SK-N-DZ (cell line): ENCODE data around the gene TSPAN11. TPM values are rescaled to one million over a fixed set of nuclear protein-coding genes. Genes with fewer than 3 reads are reported as not detected.
A peak's percentile ranks its signal among the peaks of the same experiment; 100 is the strongest.

ENCODE experiments used
- DNase-seq: peaks from one replicate; pipeline ENCODE4 v3.0.0-alpha.2; 2015; ENCODE audit warnings: low spot score
- polyA plus RNA-seq, 2 experiments: library from polyadenylated mRNA; depleted of rRNA; stranded (reverse); fragments of >200 nt; gene quantifications; 2 replicates each; pipeline ENCODE4 v1.2.3, GENCODE V29; 2014

TSPAN11 gene, protein sequence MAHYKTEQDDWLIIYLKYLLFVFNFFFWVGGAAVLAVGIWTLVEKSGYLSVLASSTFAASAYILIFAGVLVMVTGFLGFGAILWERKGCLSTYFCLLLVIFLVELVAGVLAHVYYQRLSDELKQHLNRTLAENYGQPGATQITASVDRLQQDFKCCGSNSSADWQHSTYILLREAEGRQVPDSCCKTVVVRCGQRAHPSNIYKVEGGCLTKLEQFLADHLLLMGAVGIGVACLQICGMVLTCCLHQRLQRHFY
- 11.0 and 15.9 TPM in 2 replicates for polyA plus RNA-seq (2014; cell fraction: cytosol; rRNA removed)
- polyA plus RNA-seq (2014; cell fraction: nucleus; rRNA removed) = 31.3 and 34.2 TPM in 2 replicates

DNA sequence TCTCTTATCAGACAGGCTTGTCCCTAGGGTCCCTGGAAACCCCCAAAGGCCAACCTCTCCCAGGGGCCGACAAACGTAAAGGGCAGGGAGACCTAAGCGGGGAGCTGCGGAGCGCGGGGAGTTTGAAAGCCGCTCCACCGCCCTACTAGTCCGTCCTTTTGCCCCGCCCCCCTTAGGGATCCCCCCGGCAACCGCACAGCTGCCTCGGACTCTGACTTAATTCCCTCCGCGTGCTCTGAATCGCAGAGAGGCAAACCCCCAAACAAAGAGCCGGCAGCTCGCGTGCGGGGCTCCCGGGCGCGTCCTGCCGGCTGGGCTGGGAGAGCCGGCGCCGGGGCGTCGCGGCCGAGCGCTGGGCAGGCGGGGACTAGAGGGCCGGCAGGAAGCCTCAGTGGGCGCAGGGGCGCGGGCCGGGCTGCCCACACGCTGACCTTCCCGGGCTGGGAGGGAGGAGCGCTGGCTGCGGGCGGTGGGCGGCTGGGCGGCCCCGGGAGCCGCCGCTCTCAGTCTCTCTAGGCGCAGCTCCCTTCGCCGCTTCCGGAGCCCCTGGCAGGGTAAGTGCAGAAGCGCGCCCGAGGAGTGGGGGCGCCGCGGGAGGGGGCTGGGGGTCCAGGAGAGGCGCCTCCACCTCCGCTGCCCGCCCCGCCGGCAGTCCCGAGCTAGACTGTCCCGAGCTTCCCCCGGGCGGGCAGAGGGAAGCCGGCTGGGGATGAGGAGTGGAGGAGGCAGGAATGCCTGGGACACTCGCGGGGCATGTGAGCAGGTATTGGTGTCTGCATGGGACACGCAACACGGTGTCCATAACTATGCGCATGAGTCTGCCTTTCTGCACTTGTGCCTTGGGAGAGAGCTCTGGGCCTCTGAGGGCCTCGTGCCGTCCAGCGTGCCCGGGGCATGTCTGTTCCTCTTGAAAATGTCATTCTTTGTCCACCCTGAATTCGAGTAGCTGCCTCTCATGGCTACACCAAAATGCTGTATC lies at the start of gene TSPAN11:
TSPAN11 (plus strand) TSS at position 506 of the 979 bp plus-strand sequence. CDS start 27,244 bp downstream, outside the sequence.
- peak; percentile 66 for DNase-seq

DNA sequence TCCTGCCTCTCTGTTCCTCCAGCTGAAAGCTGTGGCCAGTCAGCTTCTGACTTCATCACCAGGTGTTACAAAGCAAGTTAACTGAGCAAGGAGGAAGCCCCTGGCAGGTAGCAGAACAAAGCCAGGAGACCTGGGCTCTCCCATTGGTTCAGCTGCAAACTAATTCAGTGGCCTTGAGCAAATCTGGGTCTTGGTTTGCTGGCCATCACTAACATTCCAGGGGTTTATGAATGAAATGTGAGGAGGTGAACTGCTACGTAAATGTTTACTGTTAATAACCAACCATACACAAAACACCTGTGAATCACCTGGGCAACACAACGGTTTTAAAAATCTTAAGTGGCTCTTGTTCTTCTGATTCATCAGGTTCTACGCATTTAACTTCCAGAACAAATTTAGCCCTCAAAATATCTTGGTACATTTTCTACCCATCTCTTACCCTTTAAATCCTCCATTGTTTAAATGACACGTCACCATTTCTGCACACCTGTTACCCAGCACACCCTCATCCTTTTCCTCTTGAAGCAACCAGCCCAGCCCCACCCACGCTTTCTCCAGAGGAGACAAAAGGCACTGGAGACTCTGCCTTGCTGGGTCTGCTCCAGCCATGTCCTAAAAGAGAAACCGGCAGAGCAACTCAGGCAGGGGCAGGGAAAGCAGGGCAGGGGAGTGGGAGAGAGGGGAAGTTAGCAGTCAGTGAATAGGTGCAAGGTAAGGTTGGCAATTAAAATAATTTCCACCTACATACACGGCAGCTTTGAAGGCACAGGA lies 49.3 kb upstream of the TSPAN11 start:
- no peak for DNase-seq

DNA sequence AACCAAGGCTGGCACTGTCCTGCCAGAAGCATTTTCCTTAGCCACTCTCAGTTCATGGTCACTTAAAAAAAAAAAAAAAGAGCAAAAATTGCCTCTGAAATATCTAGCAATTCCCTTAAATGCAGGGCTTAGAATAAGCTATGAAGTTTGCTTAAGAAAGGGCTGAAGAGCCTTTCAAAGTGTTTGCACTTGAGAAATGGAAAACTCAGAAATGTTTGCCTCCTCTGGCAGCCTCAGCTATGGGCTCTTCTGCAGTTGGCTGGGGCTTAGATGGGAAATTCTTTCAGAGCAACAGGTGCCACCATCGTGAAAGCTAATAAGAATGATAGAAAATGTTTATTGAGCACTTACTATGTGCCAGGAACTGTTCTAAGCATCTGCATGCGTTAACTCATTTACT lies 48.5 kb upstream of the TSPAN11 start:
- no peak for DNase-seq

DNA sequence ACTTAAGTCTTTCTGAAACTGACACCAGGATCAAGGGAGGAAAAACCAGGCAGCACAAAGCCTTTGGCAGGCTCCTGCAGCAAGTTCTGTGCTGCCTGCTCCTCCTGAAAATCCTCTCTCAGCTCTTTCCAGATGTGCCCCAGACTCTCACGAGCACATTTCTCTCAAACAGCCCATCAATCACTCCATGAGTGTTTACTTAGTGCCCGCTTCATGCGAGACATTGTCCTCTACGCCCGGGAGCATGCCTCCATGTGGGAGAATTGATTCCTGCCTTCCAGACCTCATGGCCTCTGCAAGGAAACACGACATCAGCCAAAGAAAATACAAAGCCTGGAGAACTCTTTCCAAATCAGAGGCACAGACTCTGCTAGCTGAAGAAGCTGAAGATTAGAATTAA lies 46.5 kb upstream of the TSPAN11 start:
- DNase-seq = no peak

DNA sequence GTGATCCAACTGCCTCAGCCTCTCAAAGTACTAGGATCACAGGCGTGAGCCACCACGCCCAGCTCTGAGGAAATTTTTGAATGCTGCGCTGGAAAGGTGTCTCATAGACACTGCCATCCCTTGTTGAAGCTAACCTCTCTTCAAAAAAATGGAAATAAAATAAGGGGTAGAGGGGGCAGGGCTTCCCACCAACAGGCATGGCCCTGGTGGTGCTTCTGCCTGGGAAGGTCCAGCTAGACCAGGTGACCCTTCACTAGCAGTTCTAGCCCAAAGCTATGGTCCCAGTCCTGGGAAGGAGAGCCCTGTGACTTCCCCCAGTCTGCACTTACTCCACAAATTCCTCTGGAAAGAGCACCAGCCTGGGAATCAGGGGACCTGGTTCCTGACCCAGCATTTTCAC lies 45.7 kb upstream of the TSPAN11 start:
- DNase-seq = no peak

DNA sequence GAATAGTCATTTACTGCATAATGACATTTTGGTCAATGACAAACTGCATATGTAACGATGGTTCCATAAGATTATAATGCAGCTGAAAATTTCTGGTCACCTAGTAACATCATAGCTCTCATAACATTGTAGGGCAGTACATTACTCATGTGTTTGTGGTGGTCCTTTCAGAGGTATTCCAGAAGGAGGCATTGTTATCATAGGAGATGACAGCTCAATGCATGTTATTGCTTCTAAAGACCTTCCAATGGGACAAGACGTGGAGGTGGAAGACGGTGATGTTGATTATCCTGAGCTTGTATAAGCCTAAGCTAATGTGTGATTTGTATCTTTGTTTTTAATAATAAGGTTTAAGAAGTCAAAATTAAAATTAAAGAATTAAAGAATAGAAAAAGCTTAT lies 43.8 kb upstream of the TSPAN11 start:
- no peak for DNase-seq

DNA sequence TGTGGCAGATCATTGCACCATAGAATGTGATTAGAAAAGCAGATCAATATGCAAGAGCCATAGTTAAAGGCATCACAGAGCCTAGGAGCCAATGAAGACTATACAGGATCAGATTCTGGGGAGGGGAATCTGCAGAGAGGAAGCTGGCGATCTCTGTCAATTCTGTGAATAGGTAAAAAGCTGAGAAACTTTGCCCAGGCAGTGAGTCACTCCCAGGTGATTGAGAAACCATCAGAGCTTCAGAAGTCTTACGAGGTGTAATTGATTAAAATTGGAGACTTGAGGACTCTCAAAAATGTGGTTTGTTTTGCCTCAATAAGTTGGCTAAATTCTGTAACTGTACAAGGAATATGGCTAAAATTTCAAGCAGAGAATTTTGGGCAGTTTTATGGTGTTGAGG lies 41.7 kb upstream of the TSPAN11 start:
- no peak for DNase-seq

DNA sequence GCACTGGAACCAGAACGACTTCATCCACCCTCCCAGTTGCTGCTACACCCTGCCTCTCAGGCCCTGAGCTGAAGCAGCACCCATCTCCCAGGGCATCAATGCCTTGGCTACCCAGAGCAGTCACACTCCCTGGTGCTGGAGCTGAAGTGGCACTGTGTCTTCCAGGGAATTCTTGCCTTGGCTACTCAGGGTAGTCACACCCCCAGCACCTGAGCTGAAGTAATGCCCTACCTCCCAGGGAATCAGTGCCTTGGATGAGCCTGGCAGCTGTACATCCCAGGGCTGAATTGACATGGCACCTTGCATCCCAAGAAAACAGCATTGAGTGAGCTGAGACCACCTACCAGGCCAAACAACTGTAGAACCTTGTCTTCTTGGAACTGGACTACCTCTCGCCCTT lies 41.2 kb upstream of the TSPAN11 start:
- DNase-seq = no peak

DNA sequence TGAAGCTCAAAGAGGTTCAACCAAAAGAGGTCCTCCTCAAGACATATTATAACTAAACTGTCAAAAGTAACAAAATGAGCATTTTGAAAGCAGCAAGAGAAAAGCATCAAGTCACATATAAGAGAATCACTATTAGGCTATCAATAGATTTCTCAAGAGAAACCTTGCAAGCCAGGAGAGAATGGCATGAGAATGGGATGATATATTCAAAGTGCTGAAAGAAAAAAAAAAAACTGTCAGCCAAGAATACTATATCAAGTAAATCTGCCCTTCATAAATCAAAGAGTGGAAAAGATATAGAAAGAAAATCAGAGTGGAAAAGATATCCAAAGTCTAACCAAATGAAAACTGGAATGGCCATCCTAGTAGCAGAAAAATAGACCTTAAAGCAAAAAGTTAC lies 39.3 kb upstream of the TSPAN11 start:
- no peak for DNase-seq

DNA sequence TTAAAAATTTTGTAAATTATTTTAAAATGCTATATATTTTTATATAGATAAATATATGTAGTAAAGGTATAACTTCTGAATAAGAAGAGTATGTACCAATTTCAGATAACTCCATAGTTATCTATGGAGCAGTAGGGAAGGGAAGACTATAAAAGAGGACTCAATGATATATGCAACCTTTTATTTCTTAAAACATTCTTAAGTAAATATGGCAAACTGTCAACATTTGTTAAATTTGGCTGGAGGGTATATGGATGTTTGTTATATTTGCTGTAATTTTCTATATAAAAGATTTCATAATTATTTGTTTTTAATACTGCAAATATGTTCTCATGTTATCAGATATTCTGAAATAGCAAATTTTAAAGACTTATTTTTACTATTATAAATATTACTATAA lies 38.3 kb upstream of the TSPAN11 start:
- no peak for DNase-seq

DNA sequence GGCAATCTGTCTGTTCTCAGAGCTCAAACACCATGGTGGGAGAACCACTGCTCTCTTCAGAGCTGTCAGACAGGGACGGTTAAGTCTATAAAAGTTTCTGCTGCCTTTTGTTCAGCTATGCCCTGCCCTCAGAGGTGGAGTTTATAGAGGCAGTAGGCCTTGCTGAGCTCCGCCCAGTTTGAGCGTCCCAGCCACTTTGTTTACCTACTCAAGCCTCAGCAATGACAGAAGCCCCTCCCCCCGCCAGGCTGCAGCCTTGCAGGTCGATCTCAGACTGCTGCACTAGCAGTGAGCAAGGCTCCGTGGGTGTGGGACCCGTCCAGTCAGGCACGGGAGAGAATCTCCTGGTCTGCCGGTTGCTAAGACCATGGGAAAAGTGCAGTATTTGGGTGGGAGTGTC lies 32.0 kb upstream of the TSPAN11 start:
- DNase-seq = peak; percentile 44

DNA sequence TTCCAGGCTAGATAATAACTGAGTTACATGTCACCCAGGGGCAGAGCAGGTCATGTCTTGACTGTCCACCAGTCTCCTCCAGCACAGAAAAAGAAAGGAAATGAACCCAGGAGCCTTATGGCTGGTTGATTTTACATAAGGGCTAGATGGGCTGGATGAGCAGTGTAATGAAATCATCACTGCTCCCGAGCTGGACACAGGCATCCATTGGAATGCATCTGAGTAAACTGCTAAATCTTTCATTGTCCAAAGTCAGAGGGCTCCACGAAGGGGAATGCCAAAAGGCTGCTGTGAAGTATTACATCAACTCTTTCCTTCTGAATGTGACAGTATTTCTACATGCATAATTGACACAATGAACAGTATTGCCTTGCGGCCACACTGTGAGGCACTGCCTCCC lies 30.1 kb upstream of the TSPAN11 start:
- DNase-seq = no peak

DNA sequence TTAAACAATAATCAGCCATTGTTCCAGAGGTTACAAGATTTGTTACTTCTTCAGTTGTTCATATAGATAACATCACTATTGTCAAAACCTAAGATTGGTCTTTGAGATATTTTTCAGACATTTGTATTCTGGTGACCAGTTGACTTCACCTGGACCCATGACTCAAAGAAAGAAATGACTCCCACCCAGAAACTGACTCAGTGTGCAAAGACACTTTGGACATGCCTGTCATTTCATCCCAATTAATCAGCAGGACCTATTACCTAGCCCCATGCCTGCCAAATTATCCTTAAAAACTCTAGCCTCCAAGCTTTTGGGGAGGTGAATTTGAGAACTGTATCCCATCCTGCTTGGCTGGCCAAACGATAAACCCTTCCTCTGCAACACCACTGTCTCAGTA lies 27.7 kb upstream of the TSPAN11 start:
- no peak for DNase-seq

DNA sequence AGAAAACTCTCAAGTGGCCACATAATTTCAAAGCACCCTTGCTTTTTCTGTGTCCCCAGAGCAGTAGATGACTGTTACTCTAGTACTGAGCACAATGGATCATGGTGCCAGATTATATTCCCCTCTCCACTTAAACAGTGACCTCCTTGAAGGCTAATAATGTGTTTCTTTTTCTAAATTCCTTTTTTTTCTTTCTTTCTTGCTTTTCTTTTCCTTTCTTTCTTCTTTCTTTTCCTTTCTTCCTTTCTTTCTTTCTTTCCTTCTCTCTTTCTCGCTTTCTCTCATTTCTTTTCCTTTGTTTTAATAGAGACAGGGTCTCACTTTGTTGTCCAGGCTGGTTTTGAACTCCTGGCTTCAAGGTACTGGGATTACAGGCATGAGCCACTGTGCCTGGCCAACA lies 26.2 kb upstream of the TSPAN11 start:
- no peak for DNase-seq

DNA sequence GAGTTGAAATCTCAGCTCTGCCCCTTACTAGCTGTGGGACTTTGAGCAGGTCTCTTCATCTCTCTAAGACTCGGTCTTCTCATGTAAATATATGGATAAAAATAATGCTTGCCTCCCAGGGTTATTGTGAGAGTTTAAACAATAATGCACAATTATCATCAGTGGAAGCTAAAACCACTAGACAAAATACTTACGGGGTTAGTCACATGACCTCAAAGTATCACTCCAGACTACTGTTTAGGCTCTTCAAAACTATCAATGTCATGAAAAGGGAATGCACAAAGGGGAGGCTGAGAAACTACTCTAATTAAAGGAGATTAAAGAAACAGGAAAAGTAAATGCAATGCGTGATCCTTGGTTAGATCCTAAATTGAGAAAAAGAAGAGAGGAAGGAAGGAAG lies 24.5 kb upstream of the TSPAN11 start:
- DNase-seq = no peak

DNA sequence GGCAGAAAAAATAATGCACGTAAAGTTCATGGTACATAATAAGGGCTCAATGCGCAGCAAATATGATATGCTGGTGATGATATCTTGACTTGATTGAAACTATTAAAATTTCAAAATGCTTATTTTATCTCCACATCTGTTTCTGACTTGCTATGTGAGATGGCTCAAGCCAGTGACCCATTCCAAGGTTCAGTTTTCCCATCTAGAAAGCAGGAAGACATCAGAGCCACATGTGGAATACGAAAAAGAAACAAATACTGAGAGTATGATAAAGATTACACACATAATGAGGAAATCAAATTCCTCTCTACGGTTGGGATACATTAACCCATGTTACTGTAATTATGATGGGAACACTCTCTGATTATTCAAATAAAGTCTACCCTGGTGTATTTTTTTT lies 24.0 kb upstream of the TSPAN11 start:
- DNase-seq = no peak

DNA sequence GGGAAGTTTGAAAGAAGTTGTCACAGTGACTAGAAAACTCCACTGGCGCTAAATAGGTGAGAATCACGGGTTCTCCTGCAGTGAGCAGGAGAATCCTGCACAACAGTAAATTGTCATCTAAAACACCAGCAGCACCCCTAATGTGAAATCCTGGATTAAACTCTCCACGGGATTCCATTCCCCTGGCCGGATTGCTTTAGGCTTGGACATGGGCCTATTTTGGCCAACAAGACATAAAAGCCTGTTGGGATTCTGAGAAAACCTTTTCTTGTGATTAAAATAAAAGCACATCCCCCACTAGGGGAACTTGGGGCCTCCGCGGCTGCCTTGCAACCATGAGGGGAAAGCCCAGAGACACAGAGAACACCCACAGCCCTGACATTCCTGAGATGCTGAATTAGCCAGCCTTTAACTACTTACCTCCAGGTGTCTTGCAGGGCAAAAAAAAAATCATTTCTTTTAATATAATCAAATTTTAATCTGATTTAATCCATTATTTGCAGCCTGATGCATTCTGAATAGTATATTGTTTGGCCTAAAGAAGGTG lies 21.0 kb upstream of the TSPAN11 start:
- DNase-seq = no peak

DNA sequence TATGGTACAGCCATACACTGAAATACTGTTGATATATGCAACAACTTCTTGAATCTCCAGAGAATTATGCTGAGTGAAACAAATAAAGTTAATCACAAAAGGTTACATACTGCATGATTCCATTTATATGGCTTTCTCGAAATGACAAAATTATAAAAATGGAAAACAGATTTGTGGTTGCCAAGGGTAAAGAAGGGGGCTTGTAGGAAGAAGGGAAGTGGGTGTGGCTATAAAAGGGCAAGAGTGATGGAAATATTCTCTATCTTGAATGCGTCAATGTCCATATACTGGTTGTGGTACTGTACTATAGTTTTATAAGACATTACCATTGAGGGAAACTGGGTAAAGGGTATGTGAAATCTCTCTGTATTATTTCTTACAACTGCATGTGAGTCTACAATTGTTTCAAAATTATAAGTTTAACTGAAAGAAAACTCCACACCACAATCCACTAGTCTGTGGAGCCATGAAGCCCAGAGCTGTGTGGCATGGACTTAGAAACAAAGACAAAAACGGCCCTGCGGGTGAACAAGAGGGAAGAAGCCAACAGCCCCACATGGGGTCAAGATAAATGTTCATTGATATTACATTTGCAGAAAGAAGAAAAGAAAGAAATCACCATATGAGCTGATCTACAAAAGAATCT lies 18.3 kb upstream of the TSPAN11 start:
- no peak for DNase-seq

DNA sequence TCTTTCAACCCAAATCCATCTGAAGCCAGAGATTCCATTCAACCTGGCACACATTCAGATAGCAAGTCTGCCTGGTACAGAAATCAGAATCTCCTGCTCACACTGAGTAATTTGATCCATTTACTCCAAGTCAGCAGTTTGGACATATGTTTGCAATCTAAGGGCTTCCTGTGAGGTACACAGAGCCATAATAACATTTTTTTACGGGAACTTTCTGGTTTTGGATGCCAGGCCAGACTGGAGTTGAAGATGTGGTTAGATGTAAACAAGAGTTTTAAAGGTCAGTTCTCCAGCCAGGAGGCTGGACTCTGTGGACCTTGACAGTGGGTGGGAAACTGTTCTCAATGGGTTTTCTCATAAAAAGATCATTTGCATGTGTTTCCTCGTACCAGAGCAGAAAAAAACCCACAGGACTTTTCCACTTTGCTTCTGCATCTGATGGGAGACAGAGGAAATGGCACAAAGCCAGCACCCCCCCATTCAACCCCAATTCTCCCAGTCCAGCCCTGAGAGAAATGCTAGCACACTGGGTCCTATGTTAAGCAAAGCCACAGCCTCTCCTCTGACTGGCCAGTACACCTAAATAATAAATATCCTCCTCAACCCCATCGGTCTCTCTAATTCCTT lies 17.7 kb upstream of the TSPAN11 start:
- no peak for DNase-seq

DNA sequence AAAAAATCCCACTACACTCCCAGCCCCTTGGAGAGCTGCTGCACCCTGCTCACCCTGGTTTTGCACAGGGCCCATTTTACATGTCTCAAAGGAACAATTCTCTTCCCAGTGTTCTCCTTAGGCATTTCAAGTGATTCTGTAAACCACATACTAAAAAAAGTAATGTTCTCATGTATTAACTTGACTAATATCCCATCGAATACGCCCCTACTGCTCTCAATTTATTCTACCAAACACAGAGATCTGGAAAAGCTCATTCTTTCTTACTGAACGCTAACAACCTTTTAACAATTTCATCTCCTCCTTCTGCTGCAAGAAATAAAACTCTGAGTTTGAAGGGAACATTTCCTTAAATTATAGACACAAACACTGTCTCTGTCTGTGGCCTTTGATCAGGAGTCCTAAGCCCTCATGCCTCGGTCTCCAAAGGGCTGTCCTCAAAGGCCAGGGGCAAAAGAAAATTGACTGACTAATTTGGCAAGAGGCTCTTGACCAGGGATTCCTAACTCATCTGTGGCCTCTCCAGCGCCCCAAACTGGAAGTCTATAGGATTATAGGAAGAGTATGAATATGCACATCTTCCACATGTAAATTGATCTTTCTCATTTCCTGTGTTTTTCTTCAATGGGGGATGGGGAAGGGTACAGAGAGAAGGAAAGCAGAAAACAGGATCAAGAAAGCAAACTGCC lies 17.1 kb upstream of the TSPAN11 start:
- no peak for DNase-seq
